Fibroblast of peridontal ligament (primary cell): ENCODE results near the gene ERC1.

Experiments used
- DNase-seq: peaks from one replicate; pipeline ENCODE4 v3.0.0-alpha.2; 2010; ENCODE audit errors: extremely low read depth

Gene ERC1

GRCh38 chr12:990661-991349 is at the start of gene ERC1:
ERC1 (plus strand) TSS chr12:991223; CDS start chr12:1027904, 36,681 bp downstream.
- peak; percentile 86 for DNase-seq

DNA sequence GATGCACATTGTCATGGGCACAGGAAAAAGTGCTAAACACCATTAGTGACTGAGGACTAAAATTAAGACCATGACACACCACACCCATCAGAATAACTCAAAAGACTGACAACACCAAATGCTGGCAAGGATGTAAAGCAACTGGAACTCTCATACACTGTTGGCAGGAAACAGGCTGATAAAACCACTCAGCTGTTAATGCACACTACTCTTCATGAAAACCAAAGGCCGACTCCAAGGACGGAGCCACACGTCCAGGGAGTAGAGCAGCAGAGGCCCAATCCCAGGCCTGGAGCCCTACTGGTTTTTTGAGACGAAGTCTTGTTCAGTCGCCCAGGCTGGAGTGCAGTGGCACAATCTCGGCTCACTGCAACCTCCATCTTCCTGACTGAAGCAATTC is 48.0 kb upstream of the ERC1 start:
- no peak for DNase-seq

- no peak for DNase-seq
These were observed 46.8 kb upstream of the ERC1 start for GRCh38 chr12:944211-944610.

DNA sequence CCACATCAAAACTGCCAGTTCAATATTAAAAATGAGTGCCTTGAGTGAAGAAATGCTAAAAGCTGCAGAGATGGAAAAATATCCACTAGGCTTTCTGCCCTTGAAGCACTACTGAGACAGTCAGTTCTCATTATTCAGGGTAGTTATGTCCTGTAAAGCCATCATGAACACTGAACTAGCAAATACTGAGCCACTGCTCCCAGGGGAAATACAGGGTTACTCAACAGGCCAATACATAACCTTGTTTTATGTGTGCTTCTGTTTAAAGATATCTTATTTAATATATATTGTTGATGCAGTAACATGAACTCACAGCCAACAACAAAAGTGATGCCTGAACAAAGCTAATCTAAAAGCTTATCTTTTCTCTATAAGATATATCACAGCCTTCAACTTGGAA is 44.8 kb upstream of the ERC1 start:
- DNase-seq: peak; percentile 9

DNA sequence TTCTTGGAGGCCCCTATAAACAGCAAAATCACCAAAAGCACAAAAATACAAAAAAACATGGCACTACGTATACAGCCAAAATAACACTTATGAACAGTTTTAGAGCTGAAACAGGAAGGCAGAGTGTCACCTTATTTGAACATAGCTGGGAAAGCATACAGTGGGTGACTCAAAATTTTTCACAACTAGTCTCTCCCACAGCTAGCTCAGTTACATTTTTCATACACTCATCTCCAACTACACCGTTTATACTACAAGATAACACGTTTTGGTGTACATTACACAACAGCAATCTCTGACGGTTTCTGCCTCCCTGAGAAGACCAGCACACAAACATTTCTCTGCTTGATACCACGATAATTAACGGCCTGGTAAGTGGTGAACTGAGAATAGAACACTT is 44.4 kb upstream of the ERC1 start:
- DNase-seq: peak; percentile 19

DNA sequence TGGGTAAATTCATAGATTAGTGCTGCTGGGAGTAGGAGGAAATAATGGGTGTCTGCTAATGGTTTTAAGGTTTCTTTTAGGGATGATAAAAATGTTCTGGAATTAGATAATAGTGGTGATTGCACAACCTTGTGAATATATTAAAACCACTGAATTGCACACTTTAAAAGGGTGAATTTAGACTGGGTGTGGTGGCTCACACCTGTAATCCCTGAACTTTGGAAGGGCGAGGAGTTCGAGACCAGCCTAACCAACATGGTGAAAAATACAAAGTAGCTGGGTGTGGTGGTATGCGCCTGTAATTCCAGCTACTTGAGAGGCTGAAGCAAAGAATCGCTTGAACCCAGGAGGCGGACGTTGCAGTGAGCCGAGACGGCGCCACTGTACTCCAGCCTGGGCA is 42.8 kb upstream of the ERC1 start:
- DNase-seq: no peak

DNA sequence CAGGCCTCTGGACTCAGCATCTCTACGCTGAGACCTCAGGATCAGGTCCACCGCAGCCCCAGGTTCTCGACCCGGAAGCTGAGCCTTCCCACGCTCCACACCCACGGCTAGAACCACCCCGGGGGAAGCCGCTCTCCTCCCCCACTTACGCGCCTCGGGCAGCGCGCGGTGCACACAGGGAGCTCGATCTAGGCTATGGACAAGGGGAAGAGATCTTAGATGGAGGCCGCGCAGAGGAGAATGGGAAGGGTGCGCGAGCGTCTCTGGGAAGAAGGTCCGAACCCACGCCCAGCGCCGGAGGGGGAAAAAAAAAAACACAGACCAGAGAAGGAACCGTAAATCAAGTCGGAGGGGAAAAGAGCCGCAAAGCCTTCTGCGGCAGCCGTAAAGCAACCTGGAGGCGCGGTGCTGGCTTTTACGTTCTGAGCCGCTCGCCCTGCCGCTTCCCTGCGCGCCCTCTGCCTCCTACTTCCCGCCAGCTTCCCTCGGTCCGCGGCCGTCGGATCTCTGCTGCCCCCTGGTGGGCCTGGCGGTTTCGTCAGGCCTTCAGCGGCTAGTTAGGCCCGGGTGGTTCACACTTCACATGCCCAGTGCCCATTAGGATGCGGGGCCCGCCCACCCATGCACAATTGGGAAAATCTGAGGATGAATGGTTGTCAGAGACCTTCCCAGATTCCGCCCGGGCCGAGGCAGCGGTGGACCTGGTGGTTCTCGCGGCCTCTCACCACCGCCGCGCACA is 41.4 kb upstream of the ERC1 start, which contains the start of gene RAD52:
Gene RAD52 (minus strand): TSS at position 242 of the 739 bp plus-strand sequence. CDS start 16,636 bp downstream, outside the sequence.
- DNase-seq: peak; percentile 99

GRCh38 chr12:951176-951575 is 39.8 kb upstream of the ERC1 start:
- no peak for DNase-seq

DNA sequence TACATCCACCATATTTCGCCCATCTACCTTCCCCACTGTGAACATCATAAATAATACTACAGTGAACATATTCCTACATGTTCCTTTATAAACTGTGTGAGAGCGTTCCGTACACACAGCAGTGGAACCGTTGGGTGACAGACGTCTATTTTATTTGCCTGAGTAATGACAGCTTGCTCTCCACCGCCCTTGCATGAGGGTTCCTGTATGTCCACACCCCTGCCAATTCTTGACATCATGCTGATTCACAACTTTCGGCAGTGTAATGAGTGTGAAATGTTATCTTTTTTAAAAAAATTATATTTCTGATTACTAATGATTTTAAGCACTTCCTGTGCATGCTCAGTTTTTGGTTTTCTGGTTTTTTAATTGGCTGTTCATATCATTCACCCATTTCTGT is 37.2 kb upstream of the ERC1 start:
- DNase-seq: peak; percentile 40

GRCh38 chr12:954741-955140 is 36.3 kb upstream of the ERC1 start:
- DNase-seq: peak; percentile 22

DNA sequence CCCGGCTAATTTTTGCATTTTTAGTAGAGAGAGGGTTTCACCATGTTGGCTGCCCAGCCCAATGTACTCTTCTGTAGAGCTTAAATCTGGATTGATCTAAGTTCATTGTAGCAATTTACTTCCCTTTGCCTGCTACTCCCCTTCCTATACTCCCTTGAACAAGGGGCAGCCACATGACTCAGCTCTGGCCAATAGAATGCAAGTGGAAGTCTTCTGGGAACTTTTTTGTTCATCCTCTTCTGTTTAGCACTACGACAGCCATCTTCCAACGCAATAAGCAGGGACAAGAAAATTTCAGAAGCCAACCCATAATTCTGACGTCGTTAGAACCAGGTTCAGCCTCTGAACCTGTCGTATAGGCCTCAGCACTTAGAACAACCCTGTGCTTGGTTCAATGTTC is 35.1 kb upstream of the ERC1 start:
- DNase-seq: no peak

DNA sequence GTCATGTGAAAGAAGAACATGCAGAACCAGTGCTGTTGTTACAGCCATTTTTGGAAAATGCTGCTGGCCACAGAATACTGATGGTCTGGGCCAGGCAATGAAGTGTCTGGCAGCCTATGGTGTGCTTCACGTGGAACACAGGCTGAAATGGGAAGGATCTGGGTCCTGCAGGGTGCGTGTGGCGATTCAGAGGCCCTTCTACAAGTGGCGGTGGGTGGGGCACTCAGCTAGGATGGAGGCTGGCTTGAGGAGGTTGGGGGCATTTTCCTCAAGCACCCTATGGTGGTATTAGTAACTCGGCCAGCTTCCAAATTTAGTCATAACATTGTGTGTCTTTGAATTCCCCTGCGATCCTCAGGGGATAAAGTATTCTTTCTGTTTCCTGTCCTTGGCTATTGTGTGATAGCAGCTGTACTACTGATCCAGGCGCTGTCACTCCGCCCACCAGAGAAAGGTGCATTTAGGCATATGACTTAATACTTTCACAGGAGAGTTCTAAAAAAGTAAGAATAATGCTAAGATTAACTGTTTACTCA is 32.4 kb upstream of the ERC1 start:
- DNase-seq: no peak

- DNase-seq: no peak
These were observed 24.3 kb upstream of the ERC1 start for GRCh38 chr12:966724-967123.

DNA sequence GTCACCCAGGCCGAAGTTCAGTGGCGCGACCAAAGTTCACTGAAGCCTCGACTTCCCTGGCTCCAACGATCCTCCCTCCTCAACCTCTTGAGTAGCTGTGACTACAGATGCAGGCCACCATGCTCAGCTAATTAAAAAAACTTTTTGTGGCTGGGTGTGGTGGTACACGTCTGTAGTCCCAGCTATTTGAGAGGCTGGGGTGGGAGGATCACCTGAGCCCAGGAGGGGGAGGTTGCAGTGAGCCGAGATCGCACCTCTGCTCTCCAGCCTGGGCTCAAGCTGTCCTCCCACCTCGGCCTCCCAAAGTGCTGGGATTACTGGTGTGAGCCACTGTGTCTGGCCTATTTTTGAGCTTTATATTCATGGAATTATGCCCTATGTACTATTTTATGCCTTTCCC is 23.4 kb upstream of the ERC1 start:
- DNase-seq: no peak

DNA sequence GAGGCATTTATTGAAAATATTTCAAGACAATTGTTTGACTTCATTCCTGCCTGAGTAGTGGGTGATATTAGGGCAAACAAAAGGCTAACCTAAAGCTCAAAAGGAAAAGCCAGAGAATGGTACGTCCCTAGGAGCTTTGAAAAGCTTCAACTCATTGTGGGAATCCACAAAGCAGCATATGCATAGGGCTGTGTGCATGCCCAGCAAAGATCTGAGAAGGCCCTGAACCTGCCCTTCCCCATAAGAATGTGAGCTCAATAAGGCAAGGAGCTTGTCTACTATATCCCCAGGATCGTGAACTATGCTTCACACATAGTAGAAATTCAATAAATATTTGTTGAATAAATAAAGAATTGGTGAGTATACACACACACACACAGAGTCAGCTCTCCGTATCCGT is 22.5 kb upstream of the ERC1 start:
- DNase-seq: no peak

- no peak for DNase-seq
These were observed 21.2 kb upstream of the ERC1 start for GRCh38 chr12:969821-970220.

- DNase-seq: no peak
These were observed 19.0 kb upstream of the ERC1 start for GRCh38 chr12:971991-972390.

DNA sequence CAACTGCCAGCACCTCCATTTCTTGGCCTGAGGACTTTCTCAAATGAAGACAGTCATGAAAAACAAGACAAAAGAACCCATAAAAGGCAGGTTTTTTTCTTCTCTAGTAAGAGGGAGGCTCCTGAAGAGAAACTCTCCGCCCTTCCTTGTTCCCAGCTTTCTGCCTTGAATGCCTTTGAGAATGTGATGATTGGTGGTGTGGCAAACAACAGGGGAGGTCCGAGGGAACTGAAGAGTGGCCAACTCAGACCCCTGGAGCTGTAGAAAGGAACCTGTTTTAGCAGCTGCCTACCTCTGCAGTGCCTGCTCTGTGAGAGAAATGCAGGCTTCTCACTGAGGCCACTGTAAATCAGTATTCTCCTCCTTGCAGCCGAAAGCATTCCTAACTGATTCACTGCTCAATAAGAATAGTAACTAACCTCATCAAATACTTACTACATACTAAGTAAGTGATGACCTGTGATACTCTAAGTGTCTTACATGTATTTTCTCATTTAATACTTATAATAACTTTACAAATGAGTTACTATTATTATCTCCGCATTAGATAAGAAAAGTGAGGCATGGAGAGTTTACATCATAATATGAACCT is 16.7 kb upstream of the ERC1 start:
- no peak for DNase-seq

- DNase-seq: no peak
These were observed 14.4 kb upstream of the ERC1 start for GRCh38 chr12:976644-977043.

GRCh38 chr12:977156-977555 is 13.9 kb upstream of the ERC1 start:
- DNase-seq: no peak

DNA sequence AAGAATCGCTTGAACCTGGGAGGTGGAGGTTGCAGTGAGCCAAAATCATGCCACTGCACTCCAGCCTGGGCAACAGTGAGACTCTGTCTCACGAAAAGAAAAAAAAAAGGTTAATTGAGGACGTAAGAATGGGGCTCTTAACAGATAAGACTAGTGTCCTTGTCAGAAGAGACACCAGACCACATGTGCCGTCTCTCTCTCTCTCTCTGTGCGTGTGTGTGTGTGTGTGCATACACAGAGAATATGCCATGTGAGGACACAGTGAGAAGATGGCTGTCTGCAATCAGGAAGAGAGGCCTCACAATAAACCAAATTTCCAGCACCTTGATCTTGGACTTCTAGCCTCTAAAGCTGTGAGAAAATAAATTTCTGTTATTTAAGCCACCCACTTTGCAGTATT is 11.7 kb upstream of the ERC1 start:
- DNase-seq: no peak

DNA sequence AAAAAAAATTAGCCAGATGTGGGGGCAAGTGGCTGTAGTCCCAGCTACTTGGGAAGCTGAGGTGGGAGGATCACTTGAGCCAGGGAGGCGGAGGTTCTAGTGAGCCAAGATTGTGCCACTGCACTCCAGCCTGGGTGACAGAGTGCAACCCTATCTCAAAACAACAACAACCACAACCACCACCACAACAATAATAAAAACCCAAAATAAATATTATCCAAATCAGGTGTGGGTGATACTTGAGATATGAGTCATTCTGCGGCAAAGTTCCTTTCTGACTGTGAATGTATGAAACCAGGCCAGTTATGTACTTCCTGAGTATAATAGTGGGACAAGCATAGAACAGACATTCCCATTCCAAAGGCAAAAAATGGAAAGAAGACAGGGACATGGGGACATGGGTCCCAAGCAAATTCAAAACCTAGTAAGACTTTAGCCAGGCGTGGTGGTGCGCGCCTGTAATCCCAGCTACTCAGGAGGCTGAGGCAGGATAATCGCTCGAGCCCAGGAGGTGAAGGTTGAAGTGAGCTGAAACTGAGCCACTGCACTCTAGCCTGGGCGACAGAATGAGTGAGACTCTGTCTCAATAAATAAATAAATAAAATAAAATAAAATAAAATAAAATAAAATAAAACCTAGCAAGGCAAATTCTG is 9.7 kb upstream of the ERC1 start:
- no peak for DNase-seq
